ENCODE results near the gene HIVEP3. TPM values are rescaled to one million over a fixed set of nuclear protein-coding genes. Genes with fewer than 3 reads are reported as not detected.

The HIVEP3 gene
- 10 to 100 TPM in 1 of 2 donors, 1 to 10 TPM in 1; 2.3 to 12.8 TPM for total RNA-seq

- Histone ChIP-seq H3K27me3 (replicated peaks; ENCODE audit: insufficient read depth) (no peaks in the 10 kb centered on the region), H3K4me1 (ENCODE audit: control insufficient read depth in 1 of 2, low read depth in 2 of 2) (peaks cover 7 to 27% of the 10 kb centered on the region in 2 donors), H3K9me3 (no peaks in the 10 kb centered on the region), H3K4me3 (peak within 1 kb of the TSS; percentile 79), H3K27ac (no peak within 1 kb of the TSS), H3K36me3 (no peaks in the 10 kb centered on the region)
- ATAC-seq (ENCODE audit: insufficient number of reproducible peaks, low FRiP score, low read depth) (no peak), DNase-seq (ENCODE audit: low spot score) (no peak)
- peak; percentile 27 for TF ChIP-seq CTCF (IDR thresholded peaks at IDR 0.05)
These were observed at the start of gene HIVEP3 for GRCh38 chr1:41918450-41919043. Gene HIVEP3 (minus strand): TSS chr1:41918922.

- no peak for ATAC-seq (ENCODE audit: insufficient number of reproducible peaks, low FRiP score, low read depth)
- no peak for TF ChIP-seq CTCF (IDR thresholded peaks at IDR 0.05)
- Histone ChIP-seq H3K4me1 (ENCODE audit: control insufficient read depth in 1 of 2, low read depth in 2 of 2) (no peaks in the 10 kb centered on the region), H3K4me3 (no peak overlapping the region), H3K27me3 (replicated peaks; ENCODE audit: insufficient read depth) (no peaks in the 10 kb centered on the region), H3K27ac (no peak overlapping the region), H3K9me3 (no peaks in the 10 kb centered on the region), H3K36me3 (no peaks in the 10 kb centered on the region)
- DNase-seq (ENCODE audit: low spot score), result no peak
These were observed 45.7 kb upstream of the HIVEP3 start for GRCh38 chr1:41964400-41964799.

DNA sequence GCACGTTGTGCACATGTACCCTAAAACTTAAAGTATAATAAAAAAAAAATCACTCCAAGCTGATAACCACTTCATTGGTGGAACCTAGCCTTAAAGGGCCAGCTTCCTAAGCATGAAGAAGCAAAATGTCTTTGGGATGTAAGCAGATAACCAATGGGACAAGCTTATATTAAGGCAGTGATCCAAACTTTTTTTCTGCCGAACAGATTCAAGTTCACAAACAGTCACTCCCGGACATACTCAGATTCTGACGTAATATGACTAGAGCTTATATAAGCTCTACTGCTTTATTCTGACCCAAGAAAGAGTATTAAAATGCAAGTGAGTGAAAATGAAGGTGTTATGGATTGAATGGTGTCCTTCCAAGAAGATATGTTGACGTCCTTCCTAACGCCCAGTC is 44.9 kb upstream of the HIVEP3 start:
- no peak for TF ChIP-seq CTCF (IDR thresholded peaks at IDR 0.05)
- DNase-seq (ENCODE audit: low spot score), result no peak
- Histone ChIP-seq H3K27me3 (replicated peaks; ENCODE audit: insufficient read depth) (no peaks in the 10 kb centered on the region), H3K4me1 (ENCODE audit: control insufficient read depth in 1 of 2, low read depth in 2 of 2) (no peaks in the 10 kb centered on the region), H3K4me3 (no peak overlapping the region), H3K27ac (no peak overlapping the region), H3K9me3 (no peaks in the 10 kb centered on the region), H3K36me3 (no peaks in the 10 kb centered on the region)
- ATAC-seq (ENCODE audit: insufficient number of reproducible peaks, low FRiP score, low read depth), result no peak

- H3K4me3 ChIP-seq, result no peak overlapping the region
- no peaks in the 10 kb centered on the region for H3K27me3 ChIP-seq (replicated peaks; ENCODE audit: insufficient read depth)
- TF ChIP-seq CTCF (IDR thresholded peaks at IDR 0.05), result no peak
- no peaks in the 10 kb centered on the region for H3K36me3 ChIP-seq
- H3K27ac ChIP-seq, result no peak overlapping the region
- no peak for DNase-seq (ENCODE audit: low spot score)
- no peaks in the 10 kb centered on the region for H3K9me3 ChIP-seq
- H3K4me1 ChIP-seq (ENCODE audit: control insufficient read depth in 1 of 2, low read depth in 2 of 2), result no peaks in the 10 kb centered on the region
- ATAC-seq (ENCODE audit: insufficient number of reproducible peaks, low FRiP score, low read depth), result no peak
These were observed 39.4 kb upstream of the HIVEP3 start for GRCh38 chr1:41958015-41958673.

GRCh38 chr1:41957568-41957967 is 38.8 kb upstream of the HIVEP3 start:
- no peaks in the 10 kb centered on the region for H3K9me3 ChIP-seq
- no peak overlapping the region for H3K27ac ChIP-seq
- no peak for TF ChIP-seq CTCF (IDR thresholded peaks at IDR 0.05)
- H3K27me3 ChIP-seq (replicated peaks; ENCODE audit: insufficient read depth), result no peaks in the 10 kb centered on the region
- DNase-seq (ENCODE audit: low spot score) (no peak), ATAC-seq (ENCODE audit: insufficient number of reproducible peaks, low FRiP score, low read depth) (no peak)
- no peak overlapping the region for H3K4me3 ChIP-seq
- no peaks in the 10 kb centered on the region for H3K36me3 ChIP-seq
- H3K4me1 ChIP-seq (ENCODE audit: control insufficient read depth in 1 of 2, low read depth in 2 of 2), result no peaks in the 10 kb centered on the region
